HG02938 (cell line): ENCODE data around the gene NTRK3.
A peak's percentile ranks its signal among the peaks of the same experiment; 100 is the strongest.

Experiments used
- ATAC-seq: cut with Tn5 transposase; IDR thresholded peaks from one replicate; pipeline ENCODE4 v1.9.1; 2021; ENCODE audit warnings: mild to moderate bottlenecking, moderate library complexity; ENCODE audit not compliant: unreplicated experiment

Gene NTRK3

DNA sequence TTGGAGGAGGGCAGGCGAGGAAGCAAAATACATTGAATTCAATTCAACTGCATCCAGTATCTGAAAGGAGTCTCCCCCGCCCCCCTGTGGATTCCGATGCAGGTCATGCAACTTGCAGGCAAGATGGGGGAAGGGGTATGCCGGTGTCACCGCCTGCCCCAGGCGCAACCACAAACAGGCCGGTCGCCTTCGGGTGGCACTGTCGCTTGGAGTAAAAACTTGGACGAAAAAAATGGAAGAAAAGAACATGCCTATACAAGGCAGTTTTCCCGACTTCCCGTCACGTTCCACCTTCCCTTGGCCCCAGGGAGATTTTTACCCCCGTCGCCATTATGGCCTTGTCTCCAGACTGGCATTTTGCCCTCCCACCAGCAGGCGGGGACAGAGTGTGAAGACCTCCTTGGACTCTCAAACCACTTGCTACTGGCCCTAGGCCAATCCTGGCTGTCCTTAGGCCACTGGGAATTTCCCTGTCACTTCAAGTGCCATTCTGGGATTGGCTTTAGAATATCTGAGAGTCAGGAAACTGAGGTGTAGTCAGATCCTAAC lies 1.6 kb upstream of the NTRK3 start:
- no peak for ATAC-seq

DNA sequence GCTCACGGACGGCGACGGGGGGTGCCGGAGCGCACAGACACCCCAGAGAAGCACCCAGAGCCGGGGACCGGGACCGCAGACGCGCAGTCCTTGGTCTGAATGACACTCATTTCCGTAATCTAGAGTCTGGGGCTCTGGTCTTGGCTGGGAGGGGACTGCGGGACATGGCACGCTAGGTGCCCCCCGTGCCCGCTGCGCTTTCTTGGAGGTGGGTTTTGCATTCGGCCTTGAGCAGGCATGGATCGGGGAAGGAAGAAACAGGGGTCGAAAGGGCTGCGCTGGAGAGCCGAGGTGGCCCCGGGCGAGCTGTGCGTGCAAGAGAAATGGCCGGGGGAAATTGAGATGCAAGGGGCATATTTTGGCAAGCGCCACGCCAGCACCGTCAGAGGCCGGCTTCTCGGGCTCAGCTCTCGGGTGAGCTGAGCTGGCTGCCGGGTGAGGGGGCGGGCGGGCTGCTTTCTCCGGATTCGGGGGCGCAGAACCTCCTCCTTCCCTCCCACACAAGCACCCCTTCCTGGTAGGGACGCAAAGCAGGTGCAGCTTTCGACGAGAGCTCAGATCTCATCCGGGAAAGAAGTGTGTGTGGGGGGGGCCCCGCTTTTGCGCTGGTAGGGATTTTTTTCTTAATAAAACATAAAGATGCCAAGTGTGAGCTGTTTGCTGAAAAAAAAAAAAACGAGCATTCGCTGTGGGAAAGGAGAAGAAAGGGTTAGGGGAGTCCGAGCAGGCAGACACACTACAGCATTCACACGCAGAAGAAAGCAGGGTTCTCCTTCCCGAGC lies 963 bp upstream of the NTRK3 start:
- no peak for ATAC-seq

DNA sequence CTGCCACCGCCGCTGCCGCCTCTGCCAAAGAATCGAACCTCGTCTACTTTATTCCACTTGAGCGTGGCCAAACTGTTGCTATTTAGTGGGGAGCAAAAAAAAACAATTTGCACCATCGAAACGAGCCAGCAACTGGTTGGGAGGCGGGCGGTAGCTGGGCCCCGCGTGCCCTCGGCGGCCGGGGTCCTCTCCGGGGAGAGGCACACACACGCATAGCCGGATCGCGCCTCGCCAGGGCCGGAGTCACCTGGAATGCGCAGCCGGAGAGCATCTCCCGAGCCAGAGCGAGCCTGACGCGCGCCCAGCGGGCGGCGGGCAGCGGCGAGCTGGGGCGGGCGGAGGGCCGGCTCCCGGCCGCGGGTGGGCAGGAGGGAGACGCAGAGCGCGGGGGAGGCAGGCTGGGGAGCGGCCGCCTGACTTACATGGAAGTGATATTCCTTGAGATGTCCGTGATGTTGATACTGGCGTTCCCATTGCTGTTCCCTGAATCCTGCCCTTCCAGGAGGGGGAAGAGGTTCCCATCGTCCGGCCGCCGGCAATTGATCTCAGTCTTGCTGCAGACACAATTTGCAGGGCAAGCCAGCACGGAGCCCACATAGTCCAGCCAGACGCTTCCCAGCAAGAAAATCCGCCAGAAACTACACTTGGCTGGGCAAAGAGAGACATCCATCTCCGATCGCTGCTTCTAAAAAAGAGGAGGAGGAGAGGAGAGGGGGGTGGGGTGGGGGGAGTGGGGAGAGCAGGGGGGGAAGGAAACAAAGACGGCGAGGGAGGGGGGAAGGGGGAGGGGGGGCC lies 858 bp downstream of the NTRK3 start:
- no peak for ATAC-seq

DNA sequence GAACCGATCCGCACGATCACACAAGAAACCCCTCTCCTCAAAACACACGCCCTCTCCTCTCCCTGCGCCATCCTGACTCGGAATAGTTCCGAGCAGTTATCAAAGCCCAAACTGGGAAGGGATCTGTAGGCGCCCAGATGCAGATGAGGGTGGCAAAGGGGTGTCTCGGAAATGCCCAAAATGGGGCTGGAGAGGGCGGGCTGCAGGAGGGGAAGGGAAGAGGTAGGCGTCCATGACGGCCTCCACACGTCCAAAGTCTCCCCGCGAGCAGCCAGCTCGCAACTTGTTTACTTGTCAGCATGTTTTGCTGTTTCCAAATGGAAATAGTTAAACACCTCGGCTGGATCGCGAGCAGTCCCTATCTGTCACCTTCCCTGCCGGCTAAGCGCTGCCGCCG lies 1.5 kb downstream of the NTRK3 start:
- ATAC-seq, result no peak

DNA sequence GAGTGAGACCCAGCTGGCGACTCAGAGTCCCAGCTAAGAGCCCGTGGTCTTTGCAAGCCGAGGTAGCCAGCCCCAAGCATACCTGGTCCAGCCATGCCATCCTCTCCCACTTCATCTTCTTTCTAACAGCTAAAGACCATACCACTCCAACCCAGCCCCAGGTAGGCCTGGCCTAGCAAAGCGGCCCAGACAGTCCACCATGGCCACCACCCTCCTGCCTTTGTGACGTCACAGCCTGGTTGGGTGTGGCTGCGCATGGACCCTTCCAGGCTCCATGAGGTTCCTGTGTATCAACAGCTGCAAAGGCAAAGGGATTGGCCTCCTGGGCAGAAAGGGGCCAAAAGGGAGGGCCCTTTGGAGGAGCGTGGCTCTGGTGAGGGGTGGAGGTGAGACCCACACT lies 4.1 kb downstream of the NTRK3 start:
- ATAC-seq, result no peak

DNA sequence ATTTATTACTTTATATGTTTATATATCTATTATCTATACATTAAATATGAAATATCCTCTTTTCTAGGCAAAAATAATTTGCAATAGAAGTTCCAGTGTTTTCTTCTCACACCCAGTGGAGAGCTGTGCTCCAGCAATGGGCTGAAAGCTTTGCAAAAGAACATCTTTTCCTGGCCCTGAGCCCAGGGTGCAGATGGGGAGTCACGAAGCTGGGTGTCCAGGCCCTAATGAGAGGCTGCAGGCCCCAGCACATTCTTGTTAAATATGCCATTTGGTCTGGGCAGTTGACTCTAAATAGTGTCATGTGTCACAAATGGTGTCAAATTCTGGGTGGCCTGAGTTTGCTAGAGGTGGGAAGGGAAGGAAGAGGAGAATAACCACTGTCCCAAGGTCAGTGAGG lies 5.7 kb downstream of the NTRK3 start:
- no peak for ATAC-seq

DNA sequence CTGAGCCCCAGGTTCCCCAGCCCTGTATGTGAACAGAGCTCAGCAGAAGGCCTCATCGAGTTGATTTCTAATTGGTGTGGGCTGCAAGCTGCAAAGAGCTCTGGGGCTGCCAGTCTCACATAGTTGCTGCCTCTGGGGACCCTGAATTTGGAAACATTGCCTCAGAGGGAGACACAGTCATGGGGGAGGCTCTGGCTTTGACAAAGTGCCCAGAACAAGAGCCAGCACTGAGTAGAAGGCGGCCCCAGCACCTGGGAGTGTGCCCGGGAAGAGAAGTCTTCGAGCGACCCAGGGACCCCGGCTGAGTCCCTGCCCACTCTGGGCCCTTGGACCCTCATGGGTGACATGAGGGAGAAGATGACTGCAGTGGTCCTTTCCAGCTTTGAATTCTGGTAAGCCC lies 7.3 kb downstream of the NTRK3 start:
- ATAC-seq, result no peak

DNA sequence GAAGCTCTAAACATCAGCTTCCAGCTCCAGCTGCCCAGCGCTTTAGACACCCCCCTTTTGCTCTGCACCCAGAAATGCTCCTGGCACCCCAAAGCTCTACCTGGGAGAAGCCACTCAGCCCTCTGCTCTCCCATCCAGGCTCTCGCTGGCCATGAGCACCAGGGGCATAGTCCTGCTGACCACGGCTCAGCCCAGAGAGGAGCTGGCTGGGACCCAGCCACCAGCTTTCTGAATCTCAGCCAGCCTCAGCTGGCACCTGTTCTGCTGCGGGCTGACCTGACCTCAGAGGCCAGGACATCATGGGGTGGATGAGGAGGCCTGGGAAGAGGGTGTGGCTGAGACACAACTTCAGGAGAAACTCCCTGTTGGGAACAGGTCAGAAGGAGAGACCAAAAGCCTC lies 8.6 kb downstream of the NTRK3 start:
- no peak for ATAC-seq

DNA sequence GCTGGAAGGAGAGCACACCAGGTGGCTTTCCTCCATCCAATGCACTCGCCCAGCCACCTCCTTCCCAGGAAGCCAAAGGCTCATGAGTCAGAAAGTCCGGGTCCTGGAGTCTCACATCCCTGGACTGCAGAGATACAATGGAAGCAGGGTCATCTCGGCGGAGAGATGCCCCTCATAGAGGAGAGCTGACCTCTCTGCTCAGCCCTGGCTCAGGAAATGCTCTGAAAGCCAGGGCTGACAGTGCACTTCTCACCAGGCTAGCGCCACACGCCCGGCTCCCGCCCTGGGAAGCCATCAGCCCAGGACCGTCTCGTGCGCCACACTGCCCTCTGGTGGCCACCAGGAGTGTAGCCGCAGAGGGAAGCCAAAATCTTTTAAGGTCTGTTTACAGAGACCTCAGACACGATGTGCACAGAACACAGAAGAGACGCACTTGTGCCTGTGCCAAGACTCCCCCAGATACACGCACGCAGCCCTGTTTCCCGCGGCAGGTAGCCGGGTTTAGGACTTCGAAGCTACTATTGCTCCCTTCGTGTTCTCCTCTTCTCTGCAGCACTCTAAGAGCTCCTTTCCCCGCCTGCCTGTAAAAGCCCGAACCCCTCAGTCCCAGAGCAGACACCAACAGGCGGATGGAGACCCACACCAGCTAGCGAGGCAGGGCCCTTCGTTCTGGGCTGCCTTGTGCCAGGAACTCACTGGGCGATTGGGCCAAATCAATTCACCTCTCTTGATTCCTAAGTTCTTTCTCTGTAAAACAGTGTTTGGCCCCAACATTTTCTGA lies 9.7 kb downstream of the NTRK3 start:
- ATAC-seq, result peak; percentile 78

DNA sequence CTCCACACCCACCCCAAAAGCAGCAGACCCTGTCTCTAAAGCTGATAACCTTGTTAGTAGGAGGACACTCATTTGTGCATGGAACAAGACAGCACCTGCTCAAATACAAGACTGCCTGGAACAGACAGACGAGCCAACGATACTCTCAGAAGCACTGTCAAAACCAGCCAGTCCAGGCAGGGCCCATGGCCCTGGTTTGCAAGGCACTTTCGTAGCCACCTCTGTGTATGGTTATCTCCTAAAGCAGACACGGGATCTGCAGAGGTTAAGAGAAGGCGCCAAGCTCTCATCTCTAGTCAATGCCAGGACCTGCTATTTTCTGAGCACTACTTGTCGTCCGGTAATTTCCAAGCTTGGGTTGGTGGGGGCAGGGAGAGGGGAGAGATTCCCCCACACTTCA lies 10.5 kb downstream of the NTRK3 start:
- no peak for ATAC-seq

DNA sequence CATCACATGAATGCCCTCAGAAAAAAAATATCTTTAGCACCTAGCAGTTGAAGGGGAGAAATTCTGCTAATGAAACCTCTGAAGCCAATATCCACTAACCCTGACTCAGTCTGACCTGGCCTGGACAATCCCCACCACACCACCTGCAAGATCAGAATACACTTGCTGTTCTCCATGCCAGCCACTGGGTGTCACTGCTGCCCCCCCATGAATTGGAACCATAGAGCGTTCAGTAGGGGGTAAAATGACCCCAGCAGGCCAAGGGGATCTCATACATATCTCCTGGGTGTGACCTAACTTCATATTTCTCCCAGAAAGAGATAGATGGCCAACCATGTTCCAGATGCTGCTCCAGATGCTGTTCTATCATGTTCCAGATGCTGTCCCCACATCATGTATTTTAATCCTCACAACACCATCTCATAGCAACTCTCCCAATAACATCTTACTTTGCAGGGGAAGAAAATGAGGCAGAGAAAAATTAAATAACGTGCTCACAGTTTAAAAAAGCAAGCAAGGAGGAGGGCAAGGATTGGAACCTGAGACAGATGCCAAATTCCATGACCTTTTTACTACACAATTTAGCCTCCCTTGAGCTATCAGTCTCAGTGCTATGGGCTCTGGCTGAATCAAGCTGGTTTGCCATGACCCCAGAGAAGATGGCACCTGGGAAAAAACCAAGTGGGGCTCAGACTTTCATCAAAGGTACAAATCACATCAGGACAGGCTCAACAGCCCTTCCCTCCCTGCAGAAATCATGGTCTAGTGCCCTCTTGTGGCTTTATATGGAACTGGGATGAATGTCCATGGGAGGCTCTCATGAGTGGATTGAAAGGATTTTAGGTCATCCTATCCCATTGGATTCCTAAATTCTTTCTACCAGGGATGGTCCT lies 12.4 kb downstream of the NTRK3 start:
- ATAC-seq, result no peak

DNA sequence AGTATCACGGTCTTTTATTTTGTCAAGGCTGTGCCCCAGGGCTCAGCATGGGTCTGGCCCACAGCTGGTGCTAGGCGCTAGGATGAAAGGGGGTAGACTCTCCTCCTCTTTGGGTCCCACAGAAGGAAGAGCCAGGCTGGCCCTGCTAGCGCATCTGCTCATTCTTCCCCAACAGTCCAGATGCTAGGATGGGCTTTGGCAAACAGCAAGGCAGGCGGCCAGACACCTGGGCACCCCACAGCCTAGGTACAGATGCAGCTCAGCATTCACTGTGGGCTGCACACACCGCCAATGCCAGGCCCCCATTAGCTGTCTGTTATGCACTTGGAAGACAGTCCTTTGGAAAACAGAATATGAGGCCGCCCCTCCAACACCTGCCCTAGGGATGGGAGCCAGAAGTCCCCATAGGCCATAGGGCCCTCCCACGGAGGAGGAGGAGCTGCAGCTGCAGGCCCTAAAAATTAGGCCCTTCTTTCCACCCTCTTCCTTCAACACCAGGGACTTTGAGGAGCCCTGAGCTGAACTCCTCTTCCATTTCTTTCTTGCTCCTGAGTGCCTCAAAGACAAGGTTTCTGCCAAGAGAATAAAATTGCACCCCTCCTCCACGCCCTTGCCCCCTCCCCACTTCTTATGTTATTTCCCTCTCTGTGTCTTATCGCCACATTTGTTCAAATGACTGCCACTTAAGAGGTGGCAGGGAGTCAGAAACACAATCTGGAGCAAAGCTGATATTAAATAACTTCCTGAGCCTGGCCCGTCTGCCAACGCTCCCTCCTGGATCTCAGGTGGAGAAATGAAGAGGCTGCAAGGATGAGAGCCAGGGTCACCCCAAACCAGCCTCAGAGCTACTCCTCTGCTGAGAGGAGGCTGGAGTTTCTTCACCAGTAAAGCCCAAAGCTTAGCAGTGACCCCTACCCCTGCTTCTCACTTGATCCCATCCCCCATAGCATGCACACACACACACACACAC lies 13.7 kb downstream of the NTRK3 start:
- ATAC-seq, result no peak

DNA sequence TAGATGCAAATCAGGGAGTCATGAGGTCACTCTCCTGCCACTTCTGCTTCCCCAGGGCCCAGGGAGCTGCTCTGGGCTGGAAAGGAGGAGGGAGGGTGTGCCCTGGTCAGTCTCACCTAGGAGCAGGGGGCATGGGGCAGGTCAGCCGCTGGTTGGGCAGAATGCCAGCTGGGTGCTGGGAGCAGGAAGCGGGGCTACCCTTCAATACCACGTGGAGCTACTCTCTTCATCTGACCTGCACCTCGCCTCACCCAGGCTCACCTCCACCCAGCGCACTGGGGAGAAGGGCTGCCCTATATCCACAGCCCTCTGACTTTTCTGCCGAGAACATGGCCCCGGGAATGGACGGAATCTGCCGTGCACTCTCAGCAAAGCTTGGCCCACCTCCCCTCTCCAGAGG lies 15.1 kb downstream of the NTRK3 start:
- no peak for ATAC-seq

DNA sequence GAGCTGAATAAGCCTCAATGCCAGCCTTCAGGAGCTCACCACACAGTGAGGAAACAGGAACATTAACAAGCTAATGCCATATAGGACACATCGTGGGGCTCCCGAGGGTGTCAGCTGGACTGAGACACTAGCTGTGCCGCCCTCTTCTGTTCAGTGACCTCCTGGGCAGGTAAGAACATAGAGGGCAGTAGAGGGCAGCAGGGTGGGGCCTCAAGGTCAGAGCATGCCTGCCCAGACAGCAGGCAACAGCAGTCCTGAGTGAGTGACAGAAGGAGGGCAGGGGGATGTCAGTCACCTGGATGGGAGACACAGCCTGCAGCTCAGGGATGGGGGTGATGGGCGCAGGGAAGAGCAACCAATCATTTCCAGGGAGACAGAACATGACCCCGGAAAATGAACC lies 15.5 kb downstream of the NTRK3 start:
- no peak for ATAC-seq

DNA sequence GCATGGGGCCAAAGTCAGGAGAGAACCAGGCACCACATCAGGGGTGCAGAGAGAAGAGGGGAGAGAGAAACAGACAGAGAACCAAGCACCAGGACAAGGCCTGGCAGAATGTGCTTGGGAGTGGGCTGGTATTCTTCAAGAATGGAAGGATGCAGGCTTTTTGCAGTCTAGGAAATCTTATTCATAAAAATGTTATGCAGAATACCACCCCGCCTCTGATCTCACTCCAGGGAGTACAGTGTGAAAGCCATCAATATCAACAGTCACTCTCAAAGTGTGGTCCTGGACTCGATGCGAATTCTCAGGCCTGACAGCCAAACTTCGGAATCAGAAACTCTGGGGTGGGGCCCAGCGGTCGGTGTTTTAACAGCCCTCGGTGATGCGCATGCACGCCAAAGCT lies 16.9 kb downstream of the NTRK3 start:
- no peak for ATAC-seq

DNA sequence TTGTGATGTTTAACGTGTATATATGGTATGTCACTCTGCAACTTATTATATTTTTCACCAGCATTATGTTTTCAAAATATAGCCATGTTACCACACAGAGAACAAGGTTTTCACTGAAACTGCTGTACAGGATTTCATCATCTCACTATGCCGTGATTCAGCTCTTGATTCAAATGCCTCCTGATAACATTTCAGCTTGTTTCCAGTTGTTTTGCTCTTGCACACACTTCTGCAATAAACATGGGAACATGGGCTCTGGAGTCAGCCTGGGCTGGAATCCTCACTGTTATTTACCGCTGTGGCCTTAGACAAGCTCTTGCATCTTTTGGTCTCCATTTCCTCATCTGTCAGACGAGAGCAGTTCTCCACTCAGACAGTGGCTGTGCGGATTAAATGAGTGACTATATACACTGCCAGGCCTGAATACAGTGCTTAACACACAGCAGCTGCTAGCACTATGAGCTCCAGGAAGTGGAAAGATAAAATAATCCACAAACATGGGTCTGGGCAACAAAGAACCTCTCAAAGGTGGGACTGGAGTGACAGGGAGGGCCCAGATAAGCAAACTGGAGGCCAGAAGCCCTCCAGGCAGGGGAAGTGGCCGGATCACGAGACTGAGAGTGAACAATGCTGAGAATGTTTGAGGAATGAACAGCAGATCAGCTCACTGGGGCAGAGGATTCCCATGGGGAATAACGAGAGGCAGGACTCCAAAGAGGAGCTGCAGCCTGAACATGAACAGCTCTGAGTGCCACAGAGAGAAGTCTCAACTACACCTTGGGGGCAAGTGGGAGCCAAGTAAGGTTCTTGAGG lies 17.7 kb downstream of the NTRK3 start:
- no peak for ATAC-seq

DNA sequence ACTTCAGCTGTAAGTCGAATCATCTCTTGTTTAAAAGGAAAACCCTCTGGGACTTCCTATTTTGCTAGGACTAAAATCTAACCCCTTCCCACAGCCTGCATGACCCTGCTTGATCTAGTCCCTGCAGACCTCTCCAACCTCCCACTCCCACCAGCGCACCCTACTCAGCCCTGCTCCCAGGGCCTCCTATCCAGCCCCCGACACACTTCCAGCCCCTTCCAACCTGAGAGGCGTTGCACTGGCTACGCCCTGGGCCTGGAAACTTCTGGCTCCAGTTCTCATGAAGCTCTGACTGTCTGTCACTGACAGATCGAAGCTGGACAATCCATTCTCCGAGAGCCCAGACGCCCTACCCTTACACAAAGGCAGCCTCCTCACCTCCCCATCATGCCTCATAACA lies 21.8 kb downstream of the NTRK3 start:
- no peak for ATAC-seq

DNA sequence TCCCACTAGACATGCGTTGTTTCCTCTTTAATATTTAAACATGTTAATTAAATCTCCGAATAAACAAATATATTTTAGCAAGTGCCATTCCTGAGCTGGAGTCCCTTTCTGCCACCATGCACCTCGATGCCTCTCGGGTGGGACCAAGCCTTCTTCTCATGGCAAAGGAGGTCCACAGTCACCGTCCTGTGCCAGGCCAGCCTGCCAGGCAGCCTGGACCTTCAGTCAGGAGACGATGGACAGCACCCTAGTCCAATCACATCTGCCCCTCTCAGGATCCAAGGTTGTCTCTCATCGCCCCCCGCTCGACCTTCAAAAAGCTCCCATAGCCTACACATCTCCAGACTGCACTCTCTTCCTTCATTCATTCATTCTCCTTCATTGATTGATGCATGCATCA lies 22.6 kb downstream of the NTRK3 start:
- no peak for ATAC-seq
